Cortex of kidney (tissue), 1 donor: ENCODE results near the gene ZNRF3.
"Not testable (repeated sequence)": the region's sequence is repeated elsewhere in the genome, so short reads cannot be mapped to it uniquely, and the experiment has no call there.

ENCODE experiments used
- DNase-seq: peaks from one replicate; lab custom pipeline; 2025; lab: John Stamatoyannopoulos, UW

Gene ZNRF3

GRCh38 chr22:28884747-28885350 is 1.5 kb downstream of the ZNRF3 start:
- DNase-seq, result no peak

- no peak for DNase-seq
Measured at GRCh38 chr22:28885939-28886338, 2.6 kb downstream of the ZNRF3 start.

GRCh38 chr22:28886679-28887078 is 3.3 kb downstream of the ZNRF3 start:
- not testable (repeated sequence) for DNase-seq

GRCh38 chr22:28887725-28888459 is 4.5 kb downstream of the ZNRF3 start:
- no peak for DNase-seq

- DNase-seq, result no peak
Measured at GRCh38 chr22:28889478-28890024, 6.2 kb downstream of the ZNRF3 start.

GRCh38 chr22:28891156-28891733 is 7.9 kb downstream of the ZNRF3 start:
- DNase-seq, result no peak

GRCh38 chr22:28892175-28892731 is 8.9 kb downstream of the ZNRF3 start:
- DNase-seq, result no peak

GRCh38 chr22:28893810-28894209 is 10.4 kb downstream of the ZNRF3 start:
- no peak for DNase-seq

- DNase-seq, result no peak
Measured at GRCh38 chr22:28894334-28894733, 11.0 kb downstream of the ZNRF3 start.

GRCh38 chr22:28894807-28895206 is 11.4 kb downstream of the ZNRF3 start:
- DNase-seq, result no peak

- DNase-seq, result no peak
Measured at GRCh38 chr22:28896611-28897010, 13.2 kb downstream of the ZNRF3 start.

- no peak for DNase-seq
Measured at GRCh38 chr22:28898233-28898629, 14.9 kb downstream of the ZNRF3 start.

GRCh38 chr22:28899199-28899853 is 16.0 kb downstream of the ZNRF3 start:
- DNase-seq, result no peak

GRCh38 chr22:28900379-28900925 is 17.1 kb downstream of the ZNRF3 start:
- DNase-seq, result no peak

GRCh38 chr22:28902490-28902889 is 19.1 kb downstream of the ZNRF3 start:
- no peak for DNase-seq

GRCh38 chr22:28903080-28903479 is 19.7 kb downstream of the ZNRF3 start:
- no peak for DNase-seq

GRCh38 chr22:28903729-28904128 is 20.4 kb downstream of the ZNRF3 start:
- DNase-seq, result no peak

GRCh38 chr22:28904211-28904896 is 21.0 kb downstream of the ZNRF3 start:
- no peak for DNase-seq

- DNase-seq, result no peak
Measured at GRCh38 chr22:28905256-28905832, 22.0 kb downstream of the ZNRF3 start.

- no peak for DNase-seq
Measured at GRCh38 chr22:28906312-28906711, 22.9 kb downstream of the ZNRF3 start.
